Measurements from ENCODE around the gene PACRG.

The PACRG gene

GRCh38 chr6:163185744-163186143 lies 458.0 kb downstream of the PACRG start:
- no peak overlapping the region for H3K9ac ChIP-seq (ENCODE audit: low read length)
- H3K27ac ChIP-seq (ENCODE audit: low read depth, low read length) = no peak overlapping the region

GRCh38 chr6:163186527-163186926 lies 458.8 kb downstream of the PACRG start:
- H3K27me3 ChIP-seq (ENCODE audit: control insufficient read depth in 1 of 2, insufficient read depth in 2 of 2, low read length in 2 of 2) = no peaks in the 10 kb centered on the region
- no peaks in the 10 kb centered on the region for H3K9me3 ChIP-seq (ENCODE audit: low read length)
- H3K27ac ChIP-seq (ENCODE audit: low read depth, low read length) = no peak overlapping the region
- no peaks in the 10 kb centered on the region for H3K36me3 ChIP-seq (ENCODE audit: insufficient read depth, low read length)
- no peak overlapping the region for H3K4me3 ChIP-seq (ENCODE audit: low read depth in 1 of 2, low read length in 2 of 2)
- H3K9ac ChIP-seq (ENCODE audit: low read length) = no peak overlapping the region
- H3K4me1 ChIP-seq (ENCODE audit: insufficient read depth, low read length) = no peaks in the 10 kb centered on the region

More at GRCh38 chr6:163185744-163186143, 458.0 kb downstream of the PACRG start:
- Histone ChIP-seq H3K4me1 (ENCODE audit: insufficient read depth, low read length) (no peaks in the 10 kb centered on the region), H3K9me3 (ENCODE audit: low read length) (no peaks in the 10 kb centered on the region), H3K27me3 (ENCODE audit: control insufficient read depth in 1 of 2, insufficient read depth in 2 of 2, low read length in 2 of 2) (no peaks in the 10 kb centered on the region), H3K36me3 (ENCODE audit: insufficient read depth, low read length) (no peaks in the 10 kb centered on the region), H3K4me3 (ENCODE audit: low read depth in 1 of 2, low read length in 2 of 2) (no peak overlapping the region)

GRCh38 chr6:163187201-163187600 lies 459.4 kb downstream of the PACRG start:
- Histone ChIP-seq H3K27ac (ENCODE audit: low read depth, low read length) (no peak overlapping the region), H3K4me1 (ENCODE audit: insufficient read depth, low read length) (no peaks in the 10 kb centered on the region), H3K9me3 (ENCODE audit: low read length) (no peaks in the 10 kb centered on the region), H3K4me3 (ENCODE audit: low read depth in 1 of 2, low read length in 2 of 2) (no peak overlapping the region), H3K36me3 (ENCODE audit: insufficient read depth, low read length) (no peaks in the 10 kb centered on the region), H3K9ac (ENCODE audit: low read length) (no peak overlapping the region), H3K27me3 (ENCODE audit: control insufficient read depth in 1 of 2, insufficient read depth in 2 of 2, low read length in 2 of 2) (no peaks in the 10 kb centered on the region)

GRCh38 chr6:163187606-163188005 lies 459.8 kb downstream of the PACRG start:
- Histone ChIP-seq H3K9ac (ENCODE audit: low read length) (no peak overlapping the region), H3K9me3 (ENCODE audit: low read length) (no peaks in the 10 kb centered on the region), H3K4me1 (ENCODE audit: insufficient read depth, low read length) (no peaks in the 10 kb centered on the region), H3K27me3 (ENCODE audit: control insufficient read depth in 1 of 2, insufficient read depth in 2 of 2, low read length in 2 of 2) (no peaks in the 10 kb centered on the region), H3K27ac (ENCODE audit: low read depth, low read length) (no peak overlapping the region), H3K36me3 (ENCODE audit: insufficient read depth, low read length) (no peaks in the 10 kb centered on the region), H3K4me3 (ENCODE audit: low read depth in 1 of 2, low read length in 2 of 2) (no peak overlapping the region)

GRCh38 chr6:163188746-163189145 lies 461.0 kb downstream of the PACRG start:
- Histone ChIP-seq H3K4me3 (ENCODE audit: low read depth in 1 of 2, low read length in 2 of 2) (no peak overlapping the region), H3K9me3 (ENCODE audit: low read length) (no peaks in the 10 kb centered on the region), H3K4me1 (ENCODE audit: insufficient read depth, low read length) (no peaks in the 10 kb centered on the region), H3K27ac (ENCODE audit: low read depth, low read length) (no peak overlapping the region), H3K36me3 (ENCODE audit: insufficient read depth, low read length) (no peaks in the 10 kb centered on the region), H3K27me3 (ENCODE audit: control insufficient read depth in 1 of 2, insufficient read depth in 2 of 2, low read length in 2 of 2) (no peaks in the 10 kb centered on the region), H3K9ac (ENCODE audit: low read length) (no peak overlapping the region)

- H3K4me3 ChIP-seq (ENCODE audit: low read depth in 1 of 2, low read length in 2 of 2) = no peak overlapping the region
- H3K27me3 ChIP-seq (ENCODE audit: control insufficient read depth in 1 of 2, insufficient read depth in 2 of 2, low read length in 2 of 2) = no peaks in the 10 kb centered on the region
- H3K27ac ChIP-seq (ENCODE audit: low read depth, low read length) = no peak overlapping the region
- no peak overlapping the region for H3K9ac ChIP-seq (ENCODE audit: low read length)
- H3K36me3 ChIP-seq (ENCODE audit: insufficient read depth, low read length) = no peaks in the 10 kb centered on the region
- H3K9me3 ChIP-seq (ENCODE audit: low read length) = no peaks in the 10 kb centered on the region
- H3K4me1 ChIP-seq (ENCODE audit: insufficient read depth, low read length) = no peaks in the 10 kb centered on the region
Observed at GRCh38 chr6:163189609-163190008, 461.8 kb downstream of the PACRG start.

- H3K4me1 ChIP-seq (ENCODE audit: insufficient read depth, low read length) = no peaks in the 10 kb centered on the region
- H3K27me3 ChIP-seq (ENCODE audit: control insufficient read depth in 1 of 2, insufficient read depth in 2 of 2, low read length in 2 of 2) = no peaks in the 10 kb centered on the region
- H3K9ac ChIP-seq (ENCODE audit: low read length) = no peak overlapping the region
- H3K4me3 ChIP-seq (ENCODE audit: low read depth in 1 of 2, low read length in 2 of 2) = no peak overlapping the region
- no peaks in the 10 kb centered on the region for H3K9me3 ChIP-seq (ENCODE audit: low read length)
- no peak overlapping the region for H3K27ac ChIP-seq (ENCODE audit: low read depth, low read length)
- no peaks in the 10 kb centered on the region for H3K36me3 ChIP-seq (ENCODE audit: insufficient read depth, low read length)
Observed at GRCh38 chr6:163190786-163191185, 463.0 kb downstream of the PACRG start.

GRCh38 chr6:163191704-163192537 lies 464.1 kb downstream of the PACRG start:
- Histone ChIP-seq H3K4me1 (ENCODE audit: insufficient read depth, low read length) (no peaks in the 10 kb centered on the region), H3K36me3 (ENCODE audit: insufficient read depth, low read length) (no peaks in the 10 kb centered on the region), H3K9ac (ENCODE audit: low read length) (no peak overlapping the region), H3K27ac (ENCODE audit: low read depth, low read length) (no peak overlapping the region), H3K9me3 (ENCODE audit: low read length) (no peaks in the 10 kb centered on the region), H3K4me3 (ENCODE audit: low read depth in 1 of 2, low read length in 2 of 2) (no peak overlapping the region), H3K27me3 (ENCODE audit: control insufficient read depth in 1 of 2, insufficient read depth in 2 of 2, low read length in 2 of 2) (no peaks in the 10 kb centered on the region)

GRCh38 chr6:163192591-163192990 lies 464.8 kb downstream of the PACRG start:
- Histone ChIP-seq H3K27ac (ENCODE audit: low read depth, low read length) (no peak overlapping the region), H3K4me3 (ENCODE audit: low read depth in 1 of 2, low read length in 2 of 2) (no peak overlapping the region), H3K9ac (ENCODE audit: low read length) (no peak overlapping the region), H3K36me3 (ENCODE audit: insufficient read depth, low read length) (no peaks in the 10 kb centered on the region), H3K9me3 (ENCODE audit: low read length) (no peaks in the 10 kb centered on the region), H3K27me3 (ENCODE audit: control insufficient read depth in 1 of 2, insufficient read depth in 2 of 2, low read length in 2 of 2) (no peaks in the 10 kb centered on the region), H3K4me1 (ENCODE audit: insufficient read depth, low read length) (no peaks in the 10 kb centered on the region)

- Histone ChIP-seq H3K36me3 (ENCODE audit: insufficient read depth, low read length) (no peaks in the 10 kb centered on the region), H3K27me3 (ENCODE audit: control insufficient read depth in 1 of 2, insufficient read depth in 2 of 2, low read length in 2 of 2) (no peaks in the 10 kb centered on the region), H3K4me1 (ENCODE audit: insufficient read depth, low read length) (no peaks in the 10 kb centered on the region), H3K9me3 (ENCODE audit: low read length) (no peaks in the 10 kb centered on the region), H3K4me3 (ENCODE audit: low read depth in 1 of 2, low read length in 2 of 2) (no peak overlapping the region), H3K27ac (ENCODE audit: low read depth, low read length) (no peak overlapping the region), H3K9ac (ENCODE audit: low read length) (no peak overlapping the region)
Observed at GRCh38 chr6:163193326-163193725, 465.6 kb downstream of the PACRG start.

GRCh38 chr6:163195721-163196691 lies 468.2 kb downstream of the PACRG start:
- H3K27ac ChIP-seq (ENCODE audit: low read depth, low read length) = no peak overlapping the region
- no peaks in the 10 kb centered on the region for H3K9me3 ChIP-seq (ENCODE audit: low read length)
- no peak overlapping the region for H3K4me3 ChIP-seq (ENCODE audit: low read depth in 1 of 2, low read length in 2 of 2)
- H3K9ac ChIP-seq (ENCODE audit: low read length) = no peak overlapping the region
- H3K27me3 ChIP-seq (ENCODE audit: control insufficient read depth in 1 of 2, insufficient read depth in 2 of 2, low read length in 2 of 2) = no peaks in the 10 kb centered on the region
- no peaks in the 10 kb centered on the region for H3K36me3 ChIP-seq (ENCODE audit: insufficient read depth, low read length)
- H3K4me1 ChIP-seq (ENCODE audit: insufficient read depth, low read length) = no peaks in the 10 kb centered on the region

Measured in muscle layer of colon (tissue), 2 donors.